SK-N-DZ (cell line): Measurements from ENCODE around the gene LITAF.
"Not testable (repeated sequence)": the region's sequence is repeated elsewhere in the genome, so short reads cannot be mapped to it uniquely, and the experiment has no call there.

Experiments
- DNase-seq: peaks from one replicate; pipeline ENCODE4 v3.0.0-alpha.2; 2015; ENCODE audit warnings: low spot score

LITAF gene

GRCh38 chr16:11621539-11621919 lies 34.8 kb upstream of the LITAF start:
- no peak for DNase-seq

GRCh38 chr16:11620243-11621003 lies 33.7 kb upstream of the LITAF start:
- DNase-seq = no peak

- DNase-seq = no peak
Observed at GRCh38 chr16:11619327-11619851, 32.7 kb upstream of the LITAF start.

- no peak for DNase-seq
Observed at GRCh38 chr16:11618107-11618717, 31.5 kb upstream of the LITAF start.

- no peak for DNase-seq
Observed at GRCh38 chr16:11615748-11616447, 29.2 kb upstream of the LITAF start.

GRCh38 chr16:11614587-11615175 lies 28.0 kb upstream of the LITAF start:
- DNase-seq = no peak

GRCh38 chr16:11613381-11614303 lies 26.9 kb upstream of the LITAF start:
- no peak for DNase-seq

- DNase-seq = no peak
Observed at GRCh38 chr16:11612665-11613025, 25.9 kb upstream of the LITAF start.

- no peak for DNase-seq
Observed at GRCh38 chr16:11611871-11612664, 25.3 kb upstream of the LITAF start.

GRCh38 chr16:11610580-11610979 lies 23.9 kb upstream of the LITAF start:
- no peak for DNase-seq

- no peak for DNase-seq
Observed at GRCh38 chr16:11610121-11610505, 23.4 kb upstream of the LITAF start.

- DNase-seq = no peak
Observed at GRCh38 chr16:11609474-11610120, 22.9 kb upstream of the LITAF start.

- no peak for DNase-seq
Observed at GRCh38 chr16:11605891-11606290, 19.2 kb upstream of the LITAF start.

- DNase-seq = no peak
Observed at GRCh38 chr16:11605564-11605886, 18.8 kb upstream of the LITAF start.

GRCh38 chr16:11604783-11605563 lies 18.3 kb upstream of the LITAF start:
- DNase-seq = no peak

- not testable (repeated sequence) for DNase-seq
Observed at GRCh38 chr16:11604296-11604695, 17.6 kb upstream of the LITAF start.

- DNase-seq = no peak
Observed at GRCh38 chr16:11603331-11603750, 16.6 kb upstream of the LITAF start.

- DNase-seq = no peak
Observed at GRCh38 chr16:11602321-11602720, 15.6 kb upstream of the LITAF start.

GRCh38 chr16:11601911-11602310 lies 15.2 kb upstream of the LITAF start:
- DNase-seq = no peak
